BLaER1 treated with 17β-estradiol and CSF1 and Interleukin-3, amounts not matched to agents 10 nM and 100 nM (cell line): ENCODE measurements around the gene IFIT1.
A peak's percentile ranks its signal among the peaks of the same experiment; 100 is the strongest.

ENCODE experiments used
- H3K27ac ChIP-seq, 11 experiments: shearing (Covaris generic); formaldehyde crosslinking; 2 replicates each; pipeline ENCODE4 v1.8.1; 2022
- H3K27me3 ChIP-seq, 11 experiments: shearing (Covaris generic); formaldehyde crosslinking; 2 replicates each; pipeline ENCODE4 v1.8.1; 2022
- H3K36me3 ChIP-seq, 11 experiments: shearing (Covaris generic); formaldehyde crosslinking; 2 replicates each; pipeline ENCODE4 v1.8.1; 2022
- H3K4me1 ChIP-seq, 10 experiments: shearing (Covaris generic); formaldehyde crosslinking; 2 replicates each; pipeline ENCODE4 v1.8.1; 2022
- H3K4me2 ChIP-seq, 11 experiments: shearing (Covaris generic); formaldehyde crosslinking; 2 replicates each; pipeline ENCODE4 v1.8.1; 2022
- H3K4me3 ChIP-seq, 10 experiments: shearing (Covaris generic); formaldehyde crosslinking; 2 replicates each; pipeline ENCODE4 v1.8.1; 2022
- H3K9ac ChIP-seq, 11 experiments: shearing (Covaris generic); formaldehyde crosslinking; 2 replicates each; pipeline ENCODE4 v1.8.1; 2022
- H3K9me3 ChIP-seq, 11 experiments: shearing (Covaris generic); formaldehyde crosslinking; replicated peaks in 1 of 11; 2 replicates each; pipeline ENCODE4 v1.8.1; 2022
- H4K20me1 ChIP-seq, 11 experiments: shearing (Covaris generic); formaldehyde crosslinking; 2 replicates each; pipeline ENCODE4 v1.8.1; 2022
- Cebpa-rat ChIP-seq, 11 experiments: shearing (Covaris generic); IDR thresholded peaks; 2 replicates each; pipeline ENCODE4 v1.8.1; 2022

Gene IFIT1, protein sequence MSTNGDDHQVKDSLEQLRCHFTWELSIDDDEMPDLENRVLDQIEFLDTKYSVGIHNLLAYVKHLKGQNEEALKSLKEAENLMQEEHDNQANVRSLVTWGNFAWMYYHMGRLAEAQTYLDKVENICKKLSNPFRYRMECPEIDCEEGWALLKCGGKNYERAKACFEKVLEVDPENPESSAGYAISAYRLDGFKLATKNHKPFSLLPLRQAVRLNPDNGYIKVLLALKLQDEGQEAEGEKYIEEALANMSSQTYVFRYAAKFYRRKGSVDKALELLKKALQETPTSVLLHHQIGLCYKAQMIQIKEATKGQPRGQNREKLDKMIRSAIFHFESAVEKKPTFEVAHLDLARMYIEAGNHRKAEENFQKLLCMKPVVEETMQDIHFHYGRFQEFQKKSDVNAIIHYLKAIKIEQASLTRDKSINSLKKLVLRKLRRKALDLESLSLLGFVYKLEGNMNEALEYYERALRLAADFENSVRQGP

DNA sequence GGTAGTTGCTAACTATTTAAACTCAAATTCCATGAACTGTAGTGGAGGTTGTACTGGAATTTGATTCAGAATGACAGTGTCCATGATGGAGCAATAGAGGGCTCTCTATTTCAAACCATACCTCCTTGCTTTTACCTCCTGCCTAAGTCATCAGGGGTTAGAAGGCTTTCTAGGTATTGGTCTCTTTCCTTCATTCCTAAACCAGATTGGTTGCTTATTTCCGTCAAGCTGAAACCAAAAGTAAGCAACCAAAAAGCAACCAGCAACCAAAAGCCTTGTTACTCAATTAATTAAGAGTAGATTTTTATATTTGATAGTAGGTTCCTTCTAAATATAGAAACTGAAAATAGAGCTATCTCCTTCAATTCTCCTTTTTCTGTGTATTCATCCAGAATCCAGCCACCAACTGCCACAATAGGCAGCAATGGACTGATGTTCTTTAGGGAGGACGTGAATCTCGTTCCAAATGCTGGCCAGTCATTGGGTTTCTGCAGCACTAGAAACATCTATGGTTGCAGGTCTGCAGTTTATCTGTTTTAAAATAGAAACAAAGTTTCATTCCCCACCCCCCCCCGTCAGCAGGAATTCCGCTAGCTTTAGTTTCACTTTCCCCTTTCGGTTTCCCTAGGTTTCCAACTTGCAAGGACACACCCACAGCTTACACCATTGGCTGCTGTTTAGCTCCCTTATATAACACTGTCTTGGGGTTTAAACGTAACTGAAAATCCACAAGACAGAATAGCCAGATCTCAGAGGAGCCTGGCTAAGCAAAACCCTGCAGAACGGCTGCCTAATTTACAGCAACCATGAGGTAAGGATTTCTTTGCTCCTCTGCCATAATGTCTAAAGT lies at the start of gene IFIT1:
Gene IFIT1, plus strand, starts transcription at position 717 of the 850 bp plus-strand sequence. Its CDS starts 90 bp downstream, at position 807.
- Histone ChIP-seq H3K36me3 (peaks cover 0 to 7% (median 0%) of the 10 kb centered on the region in 11 experiments; a peak in 1 of 22 replicates), H3K4me1 (peaks cover 34 to 59% (median 42%) of the 10 kb centered on the region in 10 experiments), H3K4me3 (peak within 1 kb of the TSS; percentile 54 to 72 (median 60)), H3K27me3 (no peaks in the 10 kb centered on the region), H3K27ac (peak within 1 kb of the TSS; percentile 35 to 81 (median 78); a peak in 21 of 22 replicates), H3K4me2 (peak within 1 kb of the TSS; percentile 75 to 96 (median 89)), H3K9me3 (peaks cover 0 to 10% (median 0%) of the 10 kb centered on the region in 11 experiments; a peak in 3 of 22 replicates), H4K20me1 (no peaks in the 10 kb centered on the region), H3K9ac (peak within 1 kb of the TSS; percentile 44 to 75 (median 66))
- TF ChIP-seq Cebpa-rat (IDR thresholded peaks at IDR 0.05) = no peak

DNA sequence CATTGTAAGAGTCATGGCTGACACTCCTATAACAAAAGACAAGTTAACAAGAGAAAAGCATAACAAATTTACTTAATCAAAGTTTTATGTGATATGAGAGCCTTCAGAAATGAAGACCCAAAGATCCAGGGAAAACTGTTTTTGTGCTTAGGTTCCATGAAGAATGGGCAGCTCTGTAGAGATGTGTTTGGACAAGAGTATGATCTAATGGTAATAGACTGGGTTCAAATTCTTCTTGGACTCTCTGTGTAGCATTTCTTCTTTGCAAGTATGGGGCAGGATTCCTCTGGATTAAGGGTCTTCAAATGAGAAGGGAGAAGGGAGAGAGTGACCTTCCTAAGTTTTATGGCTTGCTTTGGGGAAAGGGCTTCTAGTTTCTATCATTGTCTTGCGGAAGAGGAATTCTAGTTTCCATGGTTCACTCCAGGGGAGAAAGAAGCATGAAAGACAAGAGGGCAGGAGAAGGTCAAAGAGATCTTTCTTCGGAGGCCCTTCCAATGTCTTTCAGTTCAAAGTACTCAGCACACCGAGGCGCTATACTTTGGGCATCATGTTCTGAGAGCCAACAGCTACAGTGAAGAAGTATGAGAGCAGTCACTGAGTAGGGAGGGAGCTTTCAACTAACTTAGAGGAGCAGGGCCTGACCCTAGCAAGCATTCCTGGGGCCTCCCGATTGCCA lies 49.2 kb upstream of the IFIT1 start:
- no peak overlapping the region for H3K27ac ChIP-seq
- H3K9ac ChIP-seq = no peak overlapping the region
- H3K36me3 ChIP-seq = peaks cover 20 to 35% (median 28%) of the 10 kb centered on the region in 11 experiments
- H3K9me3 ChIP-seq = peaks cover 0 to 12% (median 2%) of the 10 kb centered on the region in 11 experiments; a peak in 7 of 22 replicates
- no peak overlapping the region for H3K4me3 ChIP-seq
- no peak overlapping the region for H3K4me2 ChIP-seq
- peaks cover 20 to 34% (median 27%) of the 10 kb centered on the region in 10 experiments for H3K4me1 ChIP-seq
- H3K27me3 ChIP-seq = no peaks in the 10 kb centered on the region
- TF ChIP-seq Cebpa-rat (IDR thresholded peaks at IDR 0.05) = no peak
- H4K20me1 ChIP-seq = no peaks in the 10 kb centered on the region

DNA sequence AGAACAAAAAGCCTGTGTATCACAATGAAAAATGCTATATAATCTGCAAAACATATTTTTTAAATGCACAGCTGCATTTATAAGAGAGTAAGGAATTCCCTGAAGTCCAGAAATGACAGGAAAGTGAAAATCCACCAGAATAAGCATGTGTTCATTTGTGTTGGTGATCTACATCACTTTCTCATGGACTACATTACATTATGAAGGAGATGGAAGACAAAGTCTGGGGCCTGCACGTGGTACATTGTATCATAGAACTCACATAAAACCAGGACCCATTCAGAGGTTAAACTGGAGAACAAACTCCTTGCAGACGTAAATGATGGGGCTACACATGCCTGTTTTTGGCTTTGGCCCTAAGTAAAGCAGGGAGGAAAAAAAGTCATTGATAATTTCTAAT lies 48.3 kb upstream of the IFIT1 start:
- no peak overlapping the region for H3K9ac ChIP-seq
- peaks cover 0 to 3% (median 0%) of the 10 kb centered on the region in 11 experiments; a peak in 2 of 22 replicates for H3K9me3 ChIP-seq
- no peak overlapping the region for H3K27ac ChIP-seq
- no peaks in the 10 kb centered on the region for H4K20me1 ChIP-seq
- H3K27me3 ChIP-seq = no peaks in the 10 kb centered on the region
- H3K4me3 ChIP-seq = no peak overlapping the region
- no peak for TF ChIP-seq Cebpa-rat (IDR thresholded peaks at IDR 0.05)
- H3K36me3 ChIP-seq = peaks cover 10 to 25% (median 18%) of the 10 kb centered on the region in 11 experiments
- peaks cover 30 to 44% (median 36%) of the 10 kb centered on the region in 10 experiments for H3K4me1 ChIP-seq
- no peak overlapping the region for H3K4me2 ChIP-seq

DNA sequence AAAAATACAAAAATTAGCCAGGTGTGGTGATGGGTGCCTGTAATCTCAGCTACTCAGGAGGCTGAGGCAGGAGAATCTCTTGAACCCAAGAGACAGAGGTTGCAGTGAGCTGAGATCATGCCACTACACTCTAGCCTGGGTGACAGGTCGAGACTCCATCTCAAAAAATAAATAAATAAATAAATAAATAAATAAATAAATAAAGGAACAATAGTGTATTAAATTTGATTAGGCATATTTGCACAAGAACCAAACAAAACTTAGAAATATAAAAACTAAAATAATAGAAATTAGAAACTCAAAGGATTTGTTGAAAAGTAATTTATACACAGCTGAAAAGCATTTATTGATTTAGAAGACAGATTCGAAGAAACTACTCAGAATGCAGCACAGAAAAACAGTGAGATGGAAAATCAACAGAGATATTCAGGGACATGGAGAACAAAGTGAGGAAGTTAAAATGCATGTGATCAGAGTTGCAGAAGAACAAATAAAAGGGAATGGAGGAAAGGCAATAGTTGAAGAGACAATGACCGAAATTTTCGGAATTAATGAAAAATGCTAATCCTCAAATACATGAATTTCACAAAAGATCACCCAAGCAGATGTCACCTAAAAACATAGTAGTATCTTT lies 46.9 kb upstream of the IFIT1 start:
- Histone ChIP-seq H3K27me3 (no peaks in the 10 kb centered on the region), H3K4me1 (peaks cover 30 to 57% (median 43%) of the 10 kb centered on the region in 10 experiments), H3K4me2 (peak overlapping the region in 7 of 11 experiments; percentile 80 to 93 (median 82); a peak in 14 of 22 replicates), H3K27ac (peak overlapping the region in 4 of 11 experiments; percentile 46 to 72 (median 69); a peak in 8 of 22 replicates), H3K36me3 (peaks cover 0 to 13% (median 5%) of the 10 kb centered on the region in 11 experiments; a peak in 7 of 22 replicates), H3K4me3 (no peak overlapping the region), H3K9ac (no peak overlapping the region), H3K9me3 (no peaks in the 10 kb centered on the region), H4K20me1 (no peaks in the 10 kb centered on the region)
- no peak for TF ChIP-seq Cebpa-rat (IDR thresholded peaks at IDR 0.05)

DNA sequence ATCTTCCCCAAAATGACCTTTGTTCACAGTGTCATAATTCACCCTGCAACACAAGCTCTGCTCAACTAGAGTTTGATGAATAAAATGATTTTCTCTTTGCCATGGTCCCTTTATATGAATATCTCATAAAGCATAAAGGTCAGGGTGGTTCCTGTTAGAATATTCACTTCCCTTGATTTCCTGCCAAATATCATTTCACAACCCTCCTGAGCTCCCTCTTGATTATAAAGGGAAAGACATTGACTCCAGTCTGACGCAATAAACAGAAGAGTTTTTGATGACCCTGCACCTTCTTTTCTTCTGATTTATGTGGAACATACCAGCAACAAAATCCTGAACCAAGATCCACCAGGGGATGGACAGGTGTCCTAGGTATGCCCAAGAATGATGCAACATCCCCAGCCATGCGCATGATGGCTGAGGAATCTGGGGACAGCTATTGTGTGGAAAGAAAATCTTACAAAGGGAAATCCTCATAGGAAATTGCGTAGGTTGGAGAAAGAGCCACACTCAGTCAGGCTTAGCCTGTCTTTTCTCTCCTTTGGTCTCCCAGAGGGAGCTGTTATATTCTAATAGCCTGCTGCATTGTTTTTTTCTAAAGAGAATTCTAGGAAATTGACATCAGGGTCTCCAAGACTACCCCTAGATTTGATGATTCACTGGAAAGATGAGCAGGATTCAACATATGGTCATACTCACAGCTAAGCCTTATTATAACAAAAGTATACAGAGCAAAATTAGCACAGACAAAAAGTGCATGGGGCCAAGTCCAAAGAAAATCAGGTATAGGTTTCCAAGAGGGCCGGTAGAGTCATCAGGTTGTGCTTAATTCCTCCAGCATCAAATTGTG lies 45.8 kb upstream of the IFIT1 start:
- Histone ChIP-seq H3K9ac (peak overlapping the region in 4 of 11 experiments; percentile 14 to 43 (median 20); a peak in 3 of 22 replicates), H3K27me3 (no peaks in the 10 kb centered on the region), H3K36me3 (peaks cover 0 to 3% (median 0%) of the 10 kb centered on the region in 11 experiments; a peak in 3 of 22 replicates), H3K4me1 (peaks cover 42 to 68% (median 54%) of the 10 kb centered on the region in 10 experiments), H4K20me1 (no peaks in the 10 kb centered on the region), H3K4me3 (peak overlapping the region in 2 of 10 experiments; percentile 18 to 29; a peak in 2 of 20 replicates), H3K4me2 (peak overlapping the region; percentile 76 to 93 (median 81)), H3K9me3 (no peaks in the 10 kb centered on the region), H3K27ac (peak overlapping the region in 9 of 11 experiments; percentile 10 to 72 (median 59); a peak in 16 of 22 replicates)
- peak; percentile 36 to 89 (median 75); a peak in 17 of 22 replicates for TF ChIP-seq Cebpa-rat (IDR thresholded peaks at IDR 0.05)

DNA sequence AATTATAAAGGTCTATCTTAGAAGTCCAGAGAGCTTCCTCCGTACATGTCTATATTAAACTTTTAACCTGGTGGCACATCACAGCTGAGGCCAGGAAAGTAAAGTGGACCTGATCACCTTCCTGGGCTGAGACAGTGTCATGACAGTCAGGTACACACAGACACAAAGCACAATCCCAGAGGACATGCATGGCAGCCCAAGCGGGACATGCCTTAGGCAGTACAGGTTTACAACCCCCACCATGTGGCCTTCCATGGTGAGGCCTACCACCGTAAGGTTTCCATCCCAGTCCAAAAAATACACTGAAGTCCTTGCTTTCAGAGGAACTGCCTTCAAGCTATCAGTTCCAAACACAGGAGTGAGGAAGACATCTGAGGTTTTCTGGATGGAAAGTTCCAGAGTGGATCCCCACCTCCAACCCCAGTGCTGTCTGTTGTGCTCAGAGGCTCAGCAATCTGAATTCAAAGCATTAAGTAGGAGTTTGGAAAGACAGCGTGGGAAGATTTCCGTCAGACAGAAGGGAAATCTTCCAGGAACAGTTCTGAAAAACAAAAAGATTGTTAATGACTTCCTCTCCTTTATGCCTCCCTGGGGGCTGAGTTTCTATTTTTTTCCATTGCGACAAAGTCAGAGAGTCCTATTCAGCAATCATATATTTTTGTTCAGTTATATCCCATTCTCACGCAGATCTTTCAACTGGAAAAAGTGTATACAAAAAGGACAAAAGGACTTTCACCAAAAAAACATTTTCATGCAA lies 44.5 kb upstream of the IFIT1 start:
- Histone ChIP-seq H3K9ac (peak overlapping the region in 8 of 11 experiments; percentile 0 to 51 (median 32); a peak in 9 of 22 replicates), H3K4me1 (peaks cover 44 to 81% (median 56%) of the 10 kb centered on the region in 10 experiments), H4K20me1 (no peaks in the 10 kb centered on the region), H3K27me3 (no peaks in the 10 kb centered on the region), H3K27ac (peak overlapping the region; percentile 17 to 72 (median 58); a peak in 19 of 22 replicates), H3K4me3 (no peak overlapping the region), H3K36me3 (no peaks in the 10 kb centered on the region), H3K9me3 (peaks cover 0 to 2% (median under 1%) of the 10 kb centered on the region in 11 experiments; a peak in 6 of 22 replicates), H3K4me2 (peak overlapping the region; percentile 76 to 93 (median 81))
- no peak for TF ChIP-seq Cebpa-rat (IDR thresholded peaks at IDR 0.05)
